HepG2 (cell line): Measurements from ENCODE around the gene IFT57. TPM values are rescaled to one million over a fixed set of nuclear protein-coding genes. Genes with fewer than 3 reads are reported as not detected.

Experiments
- ATAC-seq: fragments of 200-7000 bp; cut with Tn5 transposase; 3 replicates; pipeline ENCODE4 v1.9.1; 2020; ENCODE audit warnings: mild to moderate bottlenecking, moderate library complexity
- BruUV-seq: library from RNA; stranded (reverse); fragments of 400-500 nt; replicated peaks from 2 replicates; lab custom pipeline; 2021; lab: Mats Ljungman, UMichigan
- CTCF ChIA-PET: fragments of 300-600 bp; formaldehyde crosslinking; extraction: SDS; loops from one replicate; lab custom pipeline; 2021; ENCODE audit warnings: low total read pairs, inconsistent platforms, low intra/inter-chr PET ratio; lab: Yijun Ruan, JAX
- POLR2A ChIA-PET: fragments of 350-600 bp; sonication (Branson Sonifier 250); formaldehyde crosslinking; loops from one replicate; lab custom pipeline; 2020; ENCODE audit warnings: antibody characterized with exemption, inconsistent platforms; lab: Yijun Ruan, JAX
- DNase-seq: peaks from one replicate; pipeline ENCODE4 v3.0.0-alpha.2; 2015; ENCODE audit warnings: low spot score
- FAIRE-seq: peaks from 3 replicates; lab custom pipeline; 2011; peaks lifted over from hg19 to GRCh38; lab: Jason Lieb, UNC
- H2AFZ ChIP-seq: one replicate; pipeline ENCODE4 v1.6.1; 2011; ENCODE audit warnings: low read length, inconsistent platforms
- H3K27ac ChIP-seq: fragments of 300-600 bp; 3 replicates; pipeline ENCODE4 v1.8.0; 2011; ENCODE audit warnings: mixed run types, mild to moderate bottlenecking, mixed read lengths, low read length, inconsistent platforms; ENCODE audit not compliant: insufficient read depth; ENCODE audit errors: extremely low read length
- H3K27me3 ChIP-seq, 2 experiments: fragments of 200-600 bp in 1 of 2; 2 replicates in 1 of 2; 3 replicates in 1 of 2; pipeline versions ENCODE4 v1.6.0 to v1.8.0; 2011; ENCODE audit warnings: low read length in 2 of 2, mild to moderate bottlenecking in 2 of 2, moderate library complexity in 2 of 2, inconsistent platforms in 1 of 2; ENCODE audit not compliant: insufficient read depth in 2 of 2, control insufficient read depth in 1 of 2
- H3K36me3 ChIP-seq, 2 experiments: fragments of 200-600 bp in 1 of 2; replicated peaks in 1 of 2; 2 replicates in 1 of 2; 3 replicates in 1 of 2; pipeline versions ENCODE4 v1.5.1 to v1.8.0; 2011; ENCODE audit warnings: low read length in 2 of 2, inconsistent platforms in 1 of 2; ENCODE audit not compliant: insufficient read depth in 2 of 2, control insufficient read depth in 1 of 2
- H3K4me1 ChIP-seq: 2 replicates; pipeline ENCODE4 v1.5.1; 2012; ENCODE audit warnings: low read length, inconsistent platforms; ENCODE audit not compliant: insufficient read depth
- H3K4me2 ChIP-seq: 2 replicates; pipeline ENCODE4 v1.6.0; 2011; ENCODE audit warnings: low read depth, low read length, inconsistent platforms
- H3K4me3 ChIP-seq, 3 experiments: fragments of 200-600 bp in 1 of 3; sonication (generic), shearing (Covaris generic) in 1 of 3; replicated peaks in 1 of 3; 2 replicates each; pipeline ENCODE4 v1.5.1; 2011 to 2016; ENCODE audit warnings: low read length in 3 of 3, inconsistent platforms in 2 of 3, low read depth in 2 of 3, mild to moderate bottlenecking in 2 of 3, control low read depth in 1 of 3, mixed read lengths in 1 of 3; ENCODE audit not compliant: insufficient read depth in 1 of 3
- H3K79me2 ChIP-seq: one replicate; pipeline ENCODE4 v1.6.1; 2011; ENCODE audit warnings: low read length, inconsistent platforms; ENCODE audit not compliant: insufficient read depth
- H3K9ac ChIP-seq: 2 replicates; pipeline ENCODE4 v1.6.0; 2011; ENCODE audit warnings: mild to moderate bottlenecking, low read depth, low read length, inconsistent platforms; ENCODE audit not compliant: insufficient read depth
- H3K9me3 ChIP-seq: 2 replicates; pipeline ENCODE4 v1.5.1; 2012; ENCODE audit warnings: mild to moderate bottlenecking, low read length
- H4K20me1 ChIP-seq: 2 replicates; pipeline ENCODE4 v1.6.0; 2011; ENCODE audit warnings: inconsistent platforms, mild to moderate bottlenecking, low read length, moderate library complexity; ENCODE audit not compliant: insufficient read depth
- ETV5 ChIP-seq: IDR thresholded peaks from 2 replicates; pipeline ENCODE4 v1.6.1; 2018; ENCODE audit warnings: missing biosample characterization, missing genetic modification reagents, inconsistent platforms, borderline replicate concordance
- FUBP1 ChIP-seq: sonication (generic); formaldehyde crosslinking; IDR thresholded peaks from 2 replicates; pipeline ENCODE4 v1.5.1; 2020; ENCODE audit warnings: missing genetic modification reagents, mild to moderate bottlenecking, borderline replicate concordance
- TBX3 ChIP-seq: fragments of 450-650 bp; IDR thresholded peaks from 2 replicates; pipeline ENCODE4 v1.6.1; 2017; ENCODE audit warnings: antibody characterized with exemption, mild to moderate bottlenecking, inconsistent platforms, borderline replicate concordance
- XRCC5 ChIP-seq: fragments of 200-400 bp; formaldehyde crosslinking; optimal IDR thresholded peaks from 2 replicates; pipeline ENCODE3; 2017; ENCODE audit warnings: mild to moderate bottlenecking, low read length
- ZBTB2 ChIP-seq: sonication (generic); formaldehyde crosslinking; IDR thresholded peaks from 2 replicates; pipeline ENCODE4 v1.8.0; 2022; ENCODE audit warnings: low read depth, missing genetic modification reagents
- ZKSCAN5 ChIP-seq: sonication (generic); formaldehyde crosslinking; IDR thresholded peaks from 2 replicates; pipeline ENCODE4 v1.5.1; 2020; ENCODE audit warnings: mild to moderate bottlenecking, missing genetic modification reagents
- ZNF350 ChIP-seq: sonication (generic); formaldehyde crosslinking; IDR thresholded peaks from 2 replicates; pipeline ENCODE4 v1.4.0; 2020; ENCODE audit warnings: mild to moderate bottlenecking, low read depth, missing genetic modification reagents, borderline replicate concordance
- ZNF644 ChIP-seq: IDR thresholded peaks from 2 replicates; pipeline ENCODE4 v1.6.1; 2016; ENCODE audit warnings: low read depth
- ZNF790 ChIP-seq: sonication (generic); formaldehyde crosslinking; IDR thresholded peaks from 2 replicates; pipeline ENCODE4 v1.8.0; 2022; ENCODE audit warnings: missing genetic modification reagents, mild to moderate bottlenecking, borderline replicate concordance
- WGBS: methylation state at CpG from one replicate; pipeline ENCODE4 v1.1.6; 2017; ENCODE audit warnings: low lambda C conversion rate; 5-methylcytosine and 5-hydroxymethylcytosine counted together
- in situ Hi-C: cut with HindIII; loops from 2 replicates; pipeline ENCODE4 v1.10.0; 2017; ENCODE audit warnings: low pct_unique_long_range_greater_than_20kb; ENCODE audit not compliant: extremely low pct_ligation_motif_present
- intact Hi-C: fragments of 100-400 bp; cut with micrococcal nuclease; formaldehyde crosslinking; loops from one replicate; pipeline ENCODE4 v1.10.0; 2022; ENCODE audit not compliant: unreplicated experiment
- polyA plus RNA-seq, 8 experiments: library from polyadenylated mRNA; depleted of rRNA in 3 of 8; stranded (reverse) in 7 of 8; unstranded in 1 of 8; fragments of >200 nt; fragmentation: Illumina TruSeq in 4 of 8; extraction: Trizol in 4 of 8; gene quantifications; 2 replicates each; pipeline versions ENCODE4 v1.2.1 to v1.2.3, GENCODE V29; 2011 to 2016; ENCODE audit warnings: low read depth in 4 of 8, missing spikeins in 1 of 8, mixed read lengths in 1 of 8; ENCODE audit not compliant: insufficient read depth in 1 of 8
- total RNA-seq, 5 experiments: library from RNA; depleted of rRNA; stranded (reverse); fragments of >200 nt; fragmentation: Illumina TruSeq; extraction: Trizol; gene quantifications; 2 replicates each; pipeline ENCODE4 v1.2.3, GENCODE V29; 2016; ENCODE audit warnings: low read depth in 1 of 5
- TF ChIP-seq, protein P1 (sequence below): sonication (generic); formaldehyde crosslinking; IDR thresholded peaks from 2 replicates; pipeline ENCODE4 v1.8.1; 2023; ENCODE audit warnings: mild to moderate bottlenecking, missing genetic modification reagents, borderline replicate concordance
- TF ChIP-seq, protein P2 (sequence below): sonication (generic); formaldehyde crosslinking; IDR thresholded peaks from 2 replicates; pipeline ENCODE4 v1.4.0; 2020; ENCODE audit warnings: low read depth, mild to moderate bottlenecking, missing genetic modification reagents

IFT57 gene
- total and polyA plus RNA-seq, 2 of the 13 experiments (the other 11 are each of a cell fraction or from before 2014, with no cell fraction given): 5.5 to 14.5 TPM

- intact Hi-C loops: no loop called here
Measured at GRCh38 chr3:108113975-108114374, 108.2 kb downstream of the IFT57 start.

DNA sequence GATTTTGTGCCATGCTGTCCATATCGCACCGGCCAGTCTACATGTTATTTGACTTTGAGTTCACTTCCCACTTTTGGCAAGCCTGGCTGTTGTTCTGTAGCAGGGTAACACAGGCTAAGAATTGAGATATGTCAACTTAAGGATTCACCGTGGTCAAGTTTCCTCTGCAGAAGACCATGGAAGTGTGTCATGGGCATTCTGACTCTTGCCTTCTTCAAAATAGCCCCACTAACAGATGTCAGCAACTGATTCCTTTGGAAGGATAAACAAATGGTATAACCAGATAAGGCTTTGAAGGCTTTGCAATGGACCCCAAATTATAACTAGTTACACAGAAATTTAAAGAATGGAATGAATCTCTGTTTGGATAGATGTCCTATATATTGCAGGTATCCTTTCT lies 111.3 kb downstream of the IFT57 start:
- Histone ChIP-seq H3K4me3 (no peak overlapping the region), H3K4me2 (no peak overlapping the region), H2AFZ (no peak overlapping the region), H3K27ac (no peak overlapping the region), H3K79me2 (no peaks in the 10 kb centered on the region), H4K20me1 (no peaks in the 10 kb centered on the region), H3K9me3 (no peaks in the 10 kb centered on the region), H3K4me1 (no peaks in the 10 kb centered on the region), H3K27me3 (peaks cover 1 to 3% of the 10 kb centered on the region in 2 experiments; a peak in 2 of 5 replicates), H3K36me3 (no peaks in the 10 kb centered on the region), H3K9ac (no peak overlapping the region)
- BruUV-seq: no TSS peak
- FAIRE-seq (no peak), ATAC-seq (no peak), DNase-seq (no peak)
- CTCF ChIA-PET: no interaction called here
- intact Hi-C loops: no loop called here
- POLR2A ChIA-PET: no interaction called here
- in situ Hi-C loops: no loop called here
- 64% methylated on average over 3 of the region's 3 CpGs for WGBS
- TF ChIP-seq ZNF350 (CRISPR knock-in tag) (no peak), ETV5 (CRISPR knock-in tag) (no peak), ZKSCAN5 (CRISPR knock-in tag) (no peak), XRCC5 (no peak), ZBTB2 (no peak), TBX3 (no peak)
- TF ChIP-seq, protein P1, sequence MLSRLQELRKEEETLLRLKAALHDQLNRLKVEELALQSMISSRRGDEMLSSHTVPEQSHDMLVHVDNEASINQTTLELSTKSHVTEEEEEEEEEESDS: no peak
- TF ChIP-seq, protein P2, sequence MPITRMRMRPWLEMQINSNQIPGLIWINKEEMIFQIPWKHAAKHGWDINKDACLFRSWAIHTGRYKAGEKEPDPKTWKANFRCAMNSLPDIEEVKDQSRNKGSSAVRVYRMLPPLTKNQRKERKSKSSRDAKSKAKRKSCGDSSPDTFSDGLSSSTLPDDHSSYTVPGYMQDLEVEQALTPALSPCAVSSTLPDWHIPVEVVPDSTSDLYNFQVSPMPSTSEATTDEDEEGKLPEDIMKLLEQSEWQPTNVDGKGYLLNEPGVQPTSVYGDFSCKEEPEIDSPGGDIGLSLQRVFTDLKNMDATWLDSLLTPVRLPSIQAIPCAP (CRISPR knock-in tag): no peak

More at GRCh38 chr3:108113975-108114374, 108.2 kb downstream of the IFT57 start:
- WGBS: 41% methylated on average over 5 of the region's 15 CpGs
- DNase-seq: no peak
- TF ChIP-seq FUBP1 (CRISPR knock-in tag) (no peak), ZNF790 (CRISPR knock-in tag) (no peak), ZNF644 (CRISPR knock-in tag) (no peak)
- Histone ChIP-seq H3K36me3 (no peaks in the 10 kb centered on the region), H3K79me2 (no peaks in the 10 kb centered on the region), H3K27me3 (peaks cover 1 to 3% of the 10 kb centered on the region in 2 experiments; a peak in 2 of 5 replicates), H3K4me1 (no peaks in the 10 kb centered on the region), H2AFZ (no peak overlapping the region), H3K27ac (no peak overlapping the region), H3K9ac (no peak overlapping the region), H3K4me3 (no peak overlapping the region), H3K9me3 (no peaks in the 10 kb centered on the region), H4K20me1 (no peaks in the 10 kb centered on the region), H3K4me2 (no peak overlapping the region)
- POLR2A ChIA-PET: no interaction called here
- BruUV-seq: no TSS peak
- in situ Hi-C loops: no loop called here
- FAIRE-seq: no peak
- no peak for ATAC-seq
- CTCF ChIA-PET: no interaction called here
